GM18907 (cell line): ENCODE results near the gene UPK1B.
"Not testable (repeated sequence)": the region's sequence is repeated elsewhere in the genome, so short reads cannot be mapped to it uniquely, and the experiment has no call there.

Experiments
- ATAC-seq: cut with Tn5 transposase; IDR thresholded peaks from one replicate; pipeline ENCODE4 v1.9.1; 2021; ENCODE audit warnings: mild to moderate bottlenecking, moderate library complexity; ENCODE audit not compliant: unreplicated experiment

UPK1B gene

DNA sequence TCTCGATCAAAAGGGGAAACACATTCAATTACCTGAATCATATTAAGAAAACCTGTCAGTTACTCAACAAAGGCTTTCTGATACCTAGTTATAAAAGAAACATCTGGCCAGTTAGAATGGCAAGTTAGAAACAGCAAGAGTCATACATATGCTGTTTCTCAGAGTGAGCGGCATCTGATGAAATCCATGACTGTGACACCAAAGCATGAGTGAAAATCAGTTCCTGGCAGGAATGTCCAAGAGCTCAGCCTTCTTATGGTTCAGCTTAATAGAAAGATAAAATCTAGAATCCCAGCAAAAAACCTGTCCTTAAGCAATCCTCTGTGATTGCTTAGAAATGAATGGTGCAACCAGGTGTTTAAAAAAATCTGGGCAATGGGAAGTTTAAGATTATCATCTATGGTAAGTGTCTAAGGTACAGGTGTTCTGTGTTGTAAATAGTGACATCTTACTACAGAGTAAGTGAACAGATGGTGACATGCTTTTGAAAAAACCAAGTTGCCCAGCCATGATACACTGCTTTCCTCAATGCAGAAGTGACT is 48.5 kb downstream of the UPK1B start:
- ATAC-seq: no peak

DNA sequence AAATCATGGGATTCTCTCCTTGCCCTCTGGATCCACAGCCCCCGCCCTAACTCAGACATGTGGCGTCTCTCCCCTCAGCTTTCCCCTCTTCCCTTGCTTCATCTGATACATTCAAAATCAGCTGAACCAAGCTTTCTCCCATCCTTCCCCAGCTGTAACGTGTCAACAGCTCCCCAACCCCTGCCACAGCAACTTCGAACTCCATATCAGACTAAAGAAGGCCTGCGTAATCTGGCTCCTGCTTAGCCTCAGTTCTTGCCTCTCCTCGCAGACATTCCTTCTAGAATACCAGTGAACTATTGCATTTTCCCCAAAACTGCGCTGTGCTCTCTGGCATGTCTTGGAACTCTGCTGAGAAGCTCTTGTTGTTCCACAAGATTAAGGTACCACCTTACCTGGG is 49.0 kb downstream of the UPK1B start:
- ATAC-seq: no peak

DNA sequence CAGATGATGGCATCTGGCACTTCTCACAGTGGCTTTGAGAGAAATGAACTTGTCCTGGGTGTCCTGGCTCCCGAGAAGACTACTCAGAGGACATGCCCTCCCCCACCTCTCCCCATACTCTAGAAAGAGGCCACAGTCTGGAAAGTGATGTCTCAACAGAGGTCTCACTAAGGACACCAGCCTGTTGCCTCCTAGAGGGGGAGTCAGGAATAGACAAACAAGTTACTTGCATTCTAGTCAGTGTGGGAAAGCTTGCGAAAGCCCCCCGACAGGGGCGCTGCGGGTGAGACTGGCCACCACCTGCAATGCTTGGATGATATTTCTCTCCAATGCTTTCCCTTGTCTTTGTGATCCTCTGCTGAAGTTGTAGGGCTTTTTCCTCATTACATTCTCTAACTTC is 50.1 kb downstream of the UPK1B start:
- ATAC-seq: no peak

DNA sequence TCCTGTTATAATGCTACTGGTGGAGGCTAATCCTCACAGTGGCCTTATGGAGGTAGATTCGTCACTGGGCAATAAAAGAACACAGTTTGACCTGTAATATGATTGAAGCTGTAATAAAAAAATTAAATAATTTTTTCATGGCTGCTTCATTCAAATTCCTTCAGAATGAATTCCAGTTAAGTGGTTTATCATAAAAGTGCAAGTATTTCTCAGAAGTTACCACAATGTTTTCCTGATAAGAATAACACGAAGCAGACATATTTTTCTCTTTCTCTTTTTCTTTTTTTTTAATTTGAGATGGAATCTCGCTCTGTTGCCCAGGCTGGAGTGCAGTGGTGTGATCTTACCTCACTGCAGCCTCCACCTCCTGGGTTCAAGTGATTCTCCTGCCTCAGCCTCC is 51.7 kb downstream of the UPK1B start:
- no peak for ATAC-seq

GRCh38 chr3:119227070-119227850 is 53.9 kb downstream of the UPK1B start:
- ATAC-seq: no peak

DNA sequence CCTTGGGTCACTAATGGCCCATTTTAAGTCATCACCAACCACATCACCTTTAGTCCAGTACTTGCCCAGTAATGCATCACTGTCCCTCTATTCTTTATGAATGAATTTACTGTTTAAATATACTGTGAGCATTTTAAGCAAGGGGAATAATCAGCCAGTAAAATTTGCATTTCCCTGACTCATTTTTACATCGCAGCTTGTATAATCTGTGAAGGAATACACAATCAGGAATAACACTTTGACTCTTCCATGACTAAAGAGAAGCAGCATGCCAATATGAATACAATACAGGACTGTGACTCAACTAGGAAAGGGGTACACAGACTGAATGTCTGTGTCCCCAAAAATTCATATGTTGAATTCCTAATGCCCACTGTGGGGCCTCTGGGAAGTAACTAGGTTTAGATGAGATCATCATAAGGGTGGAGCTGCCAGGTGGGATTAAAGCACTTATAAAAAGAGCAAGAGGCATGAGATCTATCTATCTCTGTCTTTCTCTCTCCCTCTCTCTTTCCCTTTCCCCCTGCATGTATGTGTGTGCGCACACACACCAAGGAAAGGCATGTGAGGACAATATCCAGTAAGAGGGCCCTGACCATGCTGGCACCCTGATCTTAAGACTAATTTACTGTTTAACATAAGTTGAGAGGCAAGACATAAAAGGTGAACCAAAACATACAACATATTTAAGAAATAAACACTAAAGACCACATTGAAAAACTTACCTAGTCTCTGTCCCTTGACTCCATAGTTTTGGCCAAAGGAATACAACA is 55.2 kb downstream of the UPK1B start:
- no peak for ATAC-seq

GRCh38 chr3:119229190-119229589 is 55.8 kb downstream of the UPK1B start:
- ATAC-seq: no peak

DNA sequence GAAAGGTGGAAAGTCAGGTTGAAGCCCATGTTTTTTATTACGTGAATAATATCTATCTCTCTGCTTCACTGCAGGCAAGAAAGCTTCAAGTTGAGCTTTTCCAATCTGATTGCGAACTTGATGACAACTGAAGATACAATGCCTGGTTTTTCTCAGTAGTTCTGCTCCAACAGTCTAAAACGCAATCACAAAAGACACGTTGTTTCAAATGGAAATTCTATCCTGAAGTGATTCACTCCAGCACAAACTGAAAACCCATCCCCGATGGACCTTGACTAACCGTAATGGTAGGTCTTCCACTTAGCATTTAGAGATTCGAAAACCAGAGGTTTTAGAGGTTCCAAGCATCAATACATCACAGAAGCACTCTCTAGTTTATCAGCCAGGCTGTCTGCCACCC is 56.7 kb downstream of the UPK1B start:
- ATAC-seq: no peak

- ATAC-seq: no peak
Observed at GRCh38 chr3:119230745-119231144, 57.3 kb downstream of the UPK1B start.

GRCh38 chr3:119234610-119235009 is 61.2 kb downstream of the UPK1B start:
- no peak for ATAC-seq

- ATAC-seq: no peak
Observed at GRCh38 chr3:119235151-119235550, 61.8 kb downstream of the UPK1B start.

DNA sequence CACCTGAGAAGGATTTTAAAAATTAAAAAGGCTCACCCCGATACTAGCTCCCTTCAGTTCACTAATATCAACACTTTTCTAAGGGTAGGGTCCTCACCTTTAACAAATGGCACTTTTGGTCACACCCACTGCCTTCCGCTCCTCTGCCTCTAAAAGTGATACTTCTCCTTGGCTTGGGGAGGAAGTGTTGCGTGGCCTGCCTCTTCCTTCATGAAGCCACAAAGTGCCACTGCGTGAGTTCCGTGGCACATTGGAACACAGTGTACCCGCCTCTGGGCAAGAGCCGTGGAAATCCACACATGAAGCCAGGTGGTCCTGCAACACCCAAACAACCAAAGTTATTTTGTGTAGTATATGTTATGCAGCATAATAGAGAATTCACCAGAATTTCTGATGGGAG is 63.4 kb downstream of the UPK1B start:
- ATAC-seq: no peak

DNA sequence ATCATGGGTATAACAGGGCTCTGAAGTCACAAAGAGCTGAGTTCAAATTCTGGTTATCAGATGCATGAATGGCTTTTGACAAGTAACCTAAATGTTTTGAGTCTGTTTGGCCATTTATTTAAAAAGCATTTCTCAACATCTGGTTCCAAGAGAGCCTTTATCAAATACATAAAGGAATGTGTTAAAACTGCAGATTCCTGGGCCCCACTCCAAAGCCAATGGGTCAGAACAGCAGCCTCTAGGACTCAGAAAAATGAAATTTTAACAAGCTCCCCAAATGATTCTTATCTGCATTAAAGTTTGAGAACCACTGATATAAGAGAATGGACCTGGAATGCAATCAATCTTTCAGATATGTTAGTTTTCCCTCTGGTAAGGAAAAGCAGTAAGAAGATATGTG is 63.9 kb downstream of the UPK1B start:
- ATAC-seq: no peak

DNA sequence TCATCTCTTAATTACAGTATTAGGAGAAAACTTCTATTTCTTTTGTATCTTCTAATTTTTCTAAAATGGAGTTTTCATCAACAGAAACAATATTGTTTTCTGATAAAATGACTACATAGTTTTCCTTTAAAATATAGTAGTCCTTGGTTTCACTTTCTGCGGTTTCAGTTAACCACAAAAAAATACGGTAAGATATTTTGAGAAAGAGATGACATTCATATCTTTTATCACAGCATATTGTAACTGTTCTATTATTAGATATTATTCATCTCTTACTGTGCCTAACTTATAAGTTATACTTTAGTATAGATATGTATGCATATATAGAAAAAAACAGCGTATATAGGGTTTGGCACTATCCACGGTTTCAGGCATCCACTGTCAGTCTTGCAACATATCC is 65.0 kb downstream of the UPK1B start:
- no peak for ATAC-seq

DNA sequence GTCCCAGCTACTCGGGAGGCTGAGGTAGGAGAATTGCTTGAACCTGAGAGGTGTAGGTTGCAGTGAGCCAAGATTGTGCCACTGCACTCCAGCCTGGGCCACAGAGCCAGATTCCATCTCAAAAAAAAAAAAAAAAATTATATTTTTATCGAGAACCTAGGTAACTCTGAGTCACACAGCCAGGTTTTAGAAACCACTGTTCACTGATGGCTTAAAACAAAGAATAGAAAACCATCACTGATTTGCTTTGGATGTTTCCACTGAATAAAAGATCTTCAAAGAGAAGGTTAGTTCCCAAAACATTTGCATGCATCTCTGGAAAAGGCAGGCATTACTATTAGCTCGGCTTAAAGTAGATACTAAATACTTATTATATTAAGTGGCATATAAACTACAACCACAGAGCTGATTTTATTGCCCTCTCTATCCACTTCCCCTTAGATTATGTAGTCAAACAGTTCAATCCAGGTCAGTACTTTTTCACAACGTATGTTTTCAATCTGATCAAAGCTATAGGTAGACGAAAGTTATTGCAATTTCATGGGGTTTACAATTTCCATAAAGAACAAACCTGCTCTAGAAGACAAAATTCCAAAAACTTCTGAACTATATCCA is 65.9 kb downstream of the UPK1B start:
- no peak for ATAC-seq

DNA sequence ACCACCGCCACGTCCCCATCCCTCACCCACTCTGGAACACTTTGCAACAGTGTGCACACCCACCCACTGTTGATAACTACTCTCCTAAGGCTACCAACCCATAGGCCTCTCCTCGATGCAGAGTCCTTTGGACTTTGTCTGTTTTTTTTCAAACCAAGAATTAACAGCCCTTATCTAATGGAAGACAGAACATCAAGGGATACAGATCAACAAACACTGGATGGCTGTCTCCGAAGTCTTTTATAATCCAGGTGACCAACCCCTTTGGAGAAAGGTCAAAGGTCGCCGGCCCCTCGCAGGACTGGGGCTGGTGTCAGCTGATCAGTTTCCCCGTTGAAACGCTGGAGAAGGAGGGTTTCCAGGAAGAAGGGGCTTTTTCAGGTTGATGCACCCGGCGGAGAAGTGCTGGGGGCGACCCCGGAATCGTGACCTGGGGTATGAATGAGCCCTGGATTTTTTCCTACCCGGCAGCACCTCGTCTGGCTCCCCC is 66.7 kb downstream of the UPK1B start:
- ATAC-seq: peak; percentile 31

DNA sequence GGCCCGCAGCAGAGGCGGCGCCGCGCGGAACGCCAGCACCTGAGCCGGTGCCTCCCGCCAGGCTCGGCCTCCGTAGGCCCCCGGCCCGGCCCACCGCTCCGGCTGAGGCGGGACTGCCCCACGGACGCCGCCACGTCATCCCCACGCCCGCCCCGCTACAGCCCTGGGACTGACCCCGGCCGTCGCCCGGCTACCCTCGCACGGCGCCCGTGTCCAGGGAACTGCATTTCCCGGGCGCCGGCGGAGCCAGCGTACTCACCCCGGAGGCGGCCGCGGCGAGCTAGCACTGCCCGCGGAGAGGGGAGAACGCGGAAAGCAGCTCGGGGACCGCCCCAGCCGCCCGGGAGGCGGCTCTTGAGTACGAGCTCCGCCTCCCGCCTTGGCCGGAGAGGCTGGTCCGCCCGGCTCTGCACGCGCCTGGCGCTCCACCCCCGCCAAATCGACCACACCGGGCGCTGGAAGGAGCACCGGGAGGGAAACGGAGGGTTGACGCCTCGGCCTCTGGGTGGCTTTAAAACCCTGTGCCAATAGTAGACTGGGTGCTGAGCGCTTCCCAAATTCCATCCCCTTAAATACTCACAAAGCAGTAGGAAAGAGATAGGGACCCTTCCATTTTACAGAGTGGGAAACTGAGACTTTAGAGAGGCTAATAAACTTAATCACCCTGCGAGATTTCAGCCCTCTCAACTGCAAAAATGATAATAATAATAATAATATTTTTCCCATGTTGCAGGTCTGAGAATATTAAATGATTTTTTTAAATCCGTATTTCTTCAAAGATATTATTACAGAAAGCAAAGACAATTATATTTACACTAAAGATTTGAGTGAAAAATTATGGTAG is 67.4 kb downstream of the UPK1B start, which contains the start of gene B4GALT4:
Gene B4GALT4 (minus strand): TSS at position 288 of the 844 bp plus-strand sequence. CDS start 10,779 bp downstream, outside the sequence.
- ATAC-seq: peak; percentile 92

DNA sequence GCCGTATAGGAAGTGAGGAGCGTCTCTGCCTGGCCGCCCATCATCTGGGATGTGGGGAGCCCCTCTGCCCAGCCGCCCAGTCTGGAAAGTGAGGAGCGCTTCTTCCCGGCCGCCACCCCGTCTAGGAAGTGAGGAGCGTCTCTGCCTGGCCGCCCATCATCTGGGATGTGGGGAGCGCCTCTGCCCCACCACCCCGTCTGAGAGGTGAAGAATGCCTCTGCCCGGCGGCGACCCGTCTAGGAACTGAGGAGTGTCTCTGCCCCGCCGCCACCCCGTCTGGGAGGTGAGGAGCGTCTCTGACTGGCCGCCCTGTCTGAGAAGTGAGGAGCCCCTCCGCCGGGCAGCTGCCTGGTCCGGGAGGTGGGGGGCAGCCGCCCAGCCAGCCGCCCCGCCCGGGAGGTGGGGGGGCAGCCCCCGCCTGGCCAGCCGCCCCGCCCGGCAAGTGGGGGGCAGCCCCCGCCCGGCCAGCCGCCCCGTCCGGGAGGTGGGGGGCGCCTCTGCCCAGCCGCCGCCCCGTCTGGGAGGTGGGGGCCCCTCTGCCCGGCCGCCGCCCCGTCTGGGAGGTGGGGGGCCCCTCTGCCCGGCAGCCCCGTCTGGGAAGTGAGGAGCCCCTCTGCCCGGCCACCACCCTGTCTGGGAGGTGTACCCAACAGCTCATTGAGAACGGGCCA is 69.1 kb downstream of the UPK1B start:
- ATAC-seq: not testable (repeated sequence)

DNA sequence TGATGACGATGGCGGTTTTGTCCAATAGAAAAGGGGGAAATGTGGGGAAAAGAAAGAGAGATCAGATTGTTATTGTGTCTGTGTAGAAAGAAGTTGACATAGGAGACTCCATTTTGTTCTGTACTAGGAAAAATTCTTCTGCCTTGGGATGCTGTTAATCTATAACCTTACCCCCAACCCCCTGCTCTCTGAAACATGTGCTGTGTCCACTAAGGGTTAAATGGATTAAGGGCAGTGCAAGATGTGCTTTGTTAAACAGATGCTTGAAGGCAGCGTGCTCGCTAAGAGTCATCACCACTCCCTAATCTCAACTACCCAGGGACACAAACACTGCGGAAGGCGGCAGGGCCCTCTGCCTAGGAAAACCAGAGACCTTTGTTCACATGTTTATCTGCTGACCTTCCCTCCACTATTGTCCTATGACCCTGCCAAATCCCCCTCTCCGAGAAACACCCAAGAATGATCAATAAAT is 69.7 kb downstream of the UPK1B start:
- not testable (repeated sequence) for ATAC-seq

GRCh38 chr3:119243712-119244111 is 70.3 kb downstream of the UPK1B start:
- ATAC-seq: no peak
